Activated T-helper 1 cell treated with anti-CD3 and anti-CD28 coated beads, Interleukin-12 subunit alpha, Interleukin-12 subunit beta, Interleukin-2, Interleukin-4 antibody, amounts not matched to agents 30 ng/mL and 10 ng/mL and 1 ng/mL, durations not matched to agents 14 hours and 24 hours and 36 hours (primary cell): ENCODE data around the gene BTN3A1. TPM values are rescaled to one million over a fixed set of nuclear protein-coding genes. Genes with fewer than 3 reads are reported as not detected.

Experiments
- DNase-seq: peaks from one replicate; pipeline ENCODE4 v3.0.0; 2021; ENCODE audit warnings: low spot score
- H3K27ac Mint-ChIP-seq: one replicate; pipeline ENCODE4 v1.8.0; 2021; ENCODE audit warnings: mild to moderate bottlenecking, mixed read lengths
- H3K27me3 Mint-ChIP-seq: one replicate; pipeline ENCODE4 v1.8.0; 2022; ENCODE audit warnings: mild to moderate bottlenecking, moderate library complexity, mixed read lengths; ENCODE audit not compliant: insufficient read depth
- H3K36me3 Mint-ChIP-seq: one replicate; pipeline ENCODE4 v1.8.0; 2021; ENCODE audit warnings: low read depth, mixed read lengths
- H3K4me1 Mint-ChIP-seq: one replicate; pipeline ENCODE4 v1.8.0; 2021; ENCODE audit warnings: low read depth, mixed read lengths
- H3K4me3 Mint-ChIP-seq: one replicate; pipeline ENCODE4 v1.8.0; 2021; ENCODE audit warnings: mild to moderate bottlenecking, moderate library complexity, mixed read lengths
- H3K9me3 Mint-ChIP-seq: one replicate; pipeline ENCODE4 v1.8.0; 2021; ENCODE audit warnings: mixed read lengths
- intact Hi-C: fragments of 100-400 bp; cut with micrococcal nuclease; formaldehyde crosslinking; loops from one replicate; pipeline ENCODE4 v1.15.1; 2024
- total RNA-seq: library from RNA; stranded (reverse); gene quantifications from 2 replicates; pipeline ENCODE4 v1.2.3, GENCODE V29; 2022

The BTN3A1 gene
- total RNA-seq, 1 donor from 2014 or later, result 30.6 TPM

DNA sequence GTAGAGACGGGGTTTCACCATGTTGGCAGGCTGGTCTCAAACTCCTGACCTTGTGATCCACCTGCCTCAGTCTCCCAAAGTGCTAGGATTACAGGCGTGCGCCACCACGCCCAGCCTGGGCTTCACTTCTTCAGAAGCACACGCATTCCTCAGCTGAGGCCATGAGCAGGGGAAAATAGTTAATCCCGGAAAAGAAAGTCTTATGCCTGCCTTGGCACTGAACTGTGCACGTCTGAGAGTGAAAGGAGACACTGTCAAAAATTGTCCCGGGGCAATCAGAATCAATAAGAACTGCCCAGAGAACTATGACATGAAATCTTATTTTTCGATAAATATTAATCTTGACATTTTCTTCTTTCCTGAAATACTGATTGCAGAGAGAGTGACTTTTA is 16.3 kb upstream of the BTN3A1 start:
- peaks cover 38% of the 10 kb centered on the region for H3K36me3 Mint-ChIP-seq
- no peaks in the 10 kb centered on the region for H3K27me3 Mint-ChIP-seq
- no peak overlapping the region for H3K4me3 Mint-ChIP-seq
- intact Hi-C loops, result no loop called here
- no peaks in the 10 kb centered on the region for H3K9me3 Mint-ChIP-seq
- no peak for DNase-seq
- no peak overlapping the region for H3K27ac Mint-ChIP-seq
- H3K4me1 Mint-ChIP-seq, result peaks cover 64% of the 10 kb centered on the region

DNA sequence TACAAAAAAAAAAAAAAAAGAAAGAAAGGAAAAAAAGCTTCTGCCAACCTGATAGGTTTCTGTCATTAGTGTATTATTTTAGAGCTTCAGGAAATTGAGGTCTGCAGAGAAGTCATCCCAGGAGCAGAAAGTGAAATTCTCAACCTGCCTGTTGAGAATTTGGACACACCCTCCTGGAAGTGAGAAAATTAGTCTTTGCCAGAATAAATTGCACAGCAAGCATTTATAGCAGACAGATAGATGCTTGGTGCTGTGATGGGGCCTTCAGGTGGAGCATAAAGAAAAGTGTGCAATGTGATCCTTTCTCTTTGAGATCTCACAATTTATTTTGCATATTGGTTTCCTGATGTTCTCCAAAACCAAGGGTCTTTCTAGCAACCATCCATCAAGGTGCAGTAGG is 14.5 kb upstream of the BTN3A1 start:
- H3K27me3 Mint-ChIP-seq, result no peaks in the 10 kb centered on the region
- H3K4me3 Mint-ChIP-seq, result no peak overlapping the region
- peaks cover 51% of the 10 kb centered on the region for H3K36me3 Mint-ChIP-seq
- H3K9me3 Mint-ChIP-seq, result no peaks in the 10 kb centered on the region
- H3K27ac Mint-ChIP-seq, result no peak overlapping the region
- peaks cover 57% of the 10 kb centered on the region for H3K4me1 Mint-ChIP-seq
- intact Hi-C loops, result no loop called here
- DNase-seq, result no peak

DNA sequence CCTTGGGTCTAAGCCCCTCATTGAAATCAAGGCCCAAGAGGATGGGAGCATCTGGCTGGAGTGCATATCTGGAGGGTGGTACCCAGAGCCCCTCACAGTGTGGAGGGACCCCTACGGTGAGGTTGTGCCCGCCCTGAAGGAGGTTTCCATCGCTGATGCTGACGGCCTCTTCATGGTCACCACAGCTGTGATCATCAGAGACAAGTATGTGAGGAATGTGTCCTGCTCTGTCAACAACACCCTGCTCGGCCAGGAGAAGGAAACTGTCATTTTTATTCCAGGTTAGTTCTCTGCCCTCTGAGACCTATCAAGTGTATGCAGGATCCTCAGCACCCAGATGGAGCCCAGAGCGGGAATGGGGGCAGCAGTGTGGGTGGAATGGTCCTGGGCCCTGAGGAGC is 14.1 kb upstream of the BTN3A1 start:
- DNase-seq, result no peak
- no peak overlapping the region for H3K27ac Mint-ChIP-seq

DNA sequence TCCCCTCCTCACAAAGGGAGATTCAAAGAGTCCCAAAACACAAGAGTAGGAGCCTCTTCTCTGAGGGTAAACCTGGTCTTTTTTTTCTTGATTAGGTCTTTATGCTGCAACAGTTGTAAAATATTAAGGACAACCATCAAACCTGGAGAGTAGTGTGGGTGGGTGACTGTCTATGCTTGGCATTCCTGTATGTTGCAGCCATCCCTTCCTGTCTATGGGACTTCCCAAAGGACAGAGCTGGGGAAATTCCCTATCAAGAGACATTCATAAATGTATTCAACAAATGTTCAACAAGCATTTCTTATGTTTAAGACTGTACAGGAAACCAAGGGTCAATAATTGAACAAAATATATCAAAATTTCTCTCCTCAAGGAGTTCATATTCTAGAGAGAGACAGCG is 13.6 kb upstream of the BTN3A1 start:
- H3K27me3 Mint-ChIP-seq, result no peaks in the 10 kb centered on the region
- peaks cover 51% of the 10 kb centered on the region for H3K4me1 Mint-ChIP-seq
- intact Hi-C loops, result no loop called here
- peaks cover 55% of the 10 kb centered on the region for H3K36me3 Mint-ChIP-seq
- no peak overlapping the region for H3K4me3 Mint-ChIP-seq
- DNase-seq, result no peak
- H3K9me3 Mint-ChIP-seq, result no peaks in the 10 kb centered on the region
- no peak overlapping the region for H3K27ac Mint-ChIP-seq

More for the DNA sequence above, 14.1 kb upstream of the BTN3A1 start:
- no peaks in the 10 kb centered on the region for H3K27me3 Mint-ChIP-seq
- no peak overlapping the region for H3K4me3 Mint-ChIP-seq
- H3K9me3 Mint-ChIP-seq, result no peaks in the 10 kb centered on the region
- intact Hi-C loops, result no loop called here
- H3K36me3 Mint-ChIP-seq, result peaks cover 51% of the 10 kb centered on the region
- H3K4me1 Mint-ChIP-seq, result peaks cover 52% of the 10 kb centered on the region

DNA sequence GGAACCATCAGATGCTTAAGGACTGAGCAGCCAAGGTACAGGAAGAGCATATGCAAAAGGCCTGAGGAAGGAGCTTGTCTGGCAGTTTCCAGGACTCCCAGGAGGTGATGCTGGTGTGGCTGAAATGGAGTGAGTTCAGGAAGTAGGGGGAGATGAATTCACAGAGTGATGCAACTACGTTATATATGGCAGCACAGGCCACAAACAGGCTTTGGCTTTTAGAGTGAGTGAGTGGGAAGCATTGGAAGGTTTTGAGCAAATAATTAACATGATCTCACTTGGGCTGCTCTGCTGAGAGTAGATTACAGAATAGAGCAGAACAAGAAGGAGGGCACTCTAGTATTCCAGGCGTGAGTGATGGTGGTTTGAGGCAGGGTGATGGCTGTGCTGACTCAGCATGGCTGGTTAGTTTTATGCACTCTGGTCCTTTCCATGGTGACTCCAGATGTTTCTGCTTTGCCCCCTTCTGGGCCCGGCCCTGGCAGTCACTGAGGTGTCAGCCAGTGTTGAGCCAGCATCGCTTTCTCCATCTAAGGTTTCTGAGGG is 12.7 kb upstream of the BTN3A1 start:
- intact Hi-C loops, result no loop called here
- no peaks in the 10 kb centered on the region for H3K9me3 Mint-ChIP-seq
- H3K27ac Mint-ChIP-seq, result no peak overlapping the region
- no peak for DNase-seq
- H3K27me3 Mint-ChIP-seq, result no peaks in the 10 kb centered on the region
- H3K4me1 Mint-ChIP-seq, result peaks cover 45% of the 10 kb centered on the region
- no peak overlapping the region for H3K4me3 Mint-ChIP-seq
- peaks cover 56% of the 10 kb centered on the region for H3K36me3 Mint-ChIP-seq

DNA sequence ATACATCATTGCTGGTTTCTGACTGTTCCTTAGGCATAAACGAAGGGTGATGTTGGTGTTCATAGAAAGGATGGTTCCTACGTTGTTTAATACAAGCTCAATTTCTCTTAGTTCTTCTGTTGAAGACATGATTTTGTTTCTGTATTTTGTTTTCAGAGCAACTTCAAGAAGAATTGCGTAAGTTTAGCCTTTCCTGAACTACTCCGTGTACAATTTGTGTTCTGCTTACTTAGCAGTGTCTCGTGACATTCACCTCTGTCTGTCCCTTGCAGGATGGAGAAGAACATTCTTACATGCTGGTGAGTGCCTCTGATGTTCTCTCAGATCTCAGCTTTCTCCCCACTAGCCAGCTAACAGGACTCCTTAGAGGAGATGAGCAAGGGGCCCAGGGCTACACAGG is 11.5 kb upstream of the BTN3A1 start:
- Mint-ChIP-seq H3K36me3 (peaks cover 52% of the 10 kb centered on the region), H3K27me3 (no peaks in the 10 kb centered on the region), H3K9me3 (no peaks in the 10 kb centered on the region), H3K27ac (no peak overlapping the region), H3K4me3 (no peak overlapping the region), H3K4me1 (peaks cover 38% of the 10 kb centered on the region)
- intact Hi-C loops, result no loop called here
- DNase-seq, result no peak

DNA sequence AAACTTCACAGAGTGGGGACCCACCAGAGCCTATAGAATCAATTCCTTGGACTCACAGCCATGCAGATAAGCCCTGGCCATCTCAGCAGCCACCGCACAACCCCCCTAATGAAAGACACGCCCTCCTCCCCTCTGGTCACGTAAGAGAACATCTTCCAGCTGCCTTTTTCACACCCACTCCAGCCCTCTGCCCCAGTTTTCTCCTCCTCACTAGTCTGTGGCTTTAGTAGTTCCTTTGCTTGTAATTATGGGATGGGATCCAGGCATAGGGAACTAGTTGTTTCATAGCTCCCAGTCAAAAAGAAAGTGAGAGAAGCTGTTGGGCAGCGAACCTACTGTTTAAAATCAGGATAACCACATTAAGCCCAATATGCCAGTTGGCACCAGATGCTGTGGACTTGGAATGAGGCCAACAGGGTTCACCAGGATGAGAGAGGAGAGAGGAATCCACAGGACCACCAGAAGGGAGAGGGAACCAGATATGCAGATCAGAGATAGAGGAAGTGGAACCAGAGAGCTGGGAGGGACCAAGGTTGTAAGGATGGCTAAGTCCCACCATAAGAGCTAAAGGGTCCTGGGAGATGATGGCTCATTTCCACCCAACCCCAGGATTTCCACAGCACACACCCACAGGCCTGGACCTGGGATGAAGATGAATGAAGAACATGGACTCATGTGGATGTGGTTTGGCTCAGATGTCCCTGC is 9.0 kb upstream of the BTN3A1 start:
- H3K27me3 Mint-ChIP-seq, result no peaks in the 10 kb centered on the region
- H3K36me3 Mint-ChIP-seq, result peaks cover 44% of the 10 kb centered on the region
- intact Hi-C loops, result no loop called here

DNA sequence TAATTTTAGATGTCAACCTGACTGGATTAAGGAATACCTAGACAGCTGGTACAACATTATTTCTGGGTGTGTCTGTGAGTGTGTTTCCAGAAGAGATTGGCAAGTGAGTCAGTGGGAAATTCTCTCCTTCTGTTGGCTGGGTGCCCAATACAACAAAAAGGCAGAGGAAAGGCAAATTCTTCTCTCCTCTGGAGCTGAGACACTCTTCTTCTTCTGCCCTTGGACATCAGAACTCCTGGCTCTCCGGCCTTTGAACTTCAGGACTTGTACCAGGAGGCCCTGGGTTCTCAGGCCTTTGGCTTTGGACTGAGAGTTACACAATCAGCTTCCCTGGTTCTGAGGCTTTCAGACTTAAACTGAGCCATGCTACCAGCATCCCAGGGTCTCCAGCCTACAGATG is 7.8 kb upstream of the BTN3A1 start:
- Mint-ChIP-seq H3K27ac (no peak overlapping the region), H3K36me3 (peaks cover 40% of the 10 kb centered on the region), H3K27me3 (no peaks in the 10 kb centered on the region), H3K4me1 (peaks cover 2% of the 10 kb centered on the region), H3K9me3 (no peaks in the 10 kb centered on the region), H3K4me3 (no peak overlapping the region)
- no peak for DNase-seq
- intact Hi-C loops, result no loop called here

More for the DNA sequence above, 9.0 kb upstream of the BTN3A1 start:
- Mint-ChIP-seq H3K27ac (no peak overlapping the region), H3K4me3 (no peak overlapping the region), H3K9me3 (no peaks in the 10 kb centered on the region), H3K4me1 (peaks cover 14% of the 10 kb centered on the region)
- DNase-seq, result no peak

DNA sequence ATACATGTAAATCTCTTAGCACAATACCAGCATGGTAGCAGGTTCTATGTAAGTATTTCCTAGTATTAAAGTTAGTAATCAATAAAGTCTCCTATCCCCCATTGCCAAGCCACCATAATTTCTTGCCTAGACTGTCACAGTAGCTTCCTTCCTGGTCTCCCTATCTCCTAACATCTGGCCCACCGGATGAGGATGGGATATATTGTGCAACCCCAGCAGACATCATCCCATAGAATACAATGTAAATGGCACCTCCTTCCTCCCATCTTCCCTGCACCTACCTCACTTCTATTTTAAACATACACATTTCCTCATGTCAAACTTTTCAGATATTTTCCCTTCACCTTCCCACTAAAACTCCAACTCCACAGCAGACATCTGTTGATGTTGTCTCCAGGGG is 3.5 kb upstream of the BTN3A1 start:
- no peak for DNase-seq
- peaks cover 24% of the 10 kb centered on the region for H3K4me1 Mint-ChIP-seq
- no peak overlapping the region for H3K27ac Mint-ChIP-seq
- no peaks in the 10 kb centered on the region for H3K27me3 Mint-ChIP-seq
- H3K4me3 Mint-ChIP-seq, result no peak overlapping the region
- H3K9me3 Mint-ChIP-seq, result no peaks in the 10 kb centered on the region
- intact Hi-C loops, result no loop called here
- peaks cover 14% of the 10 kb centered on the region for H3K36me3 Mint-ChIP-seq

DNA sequence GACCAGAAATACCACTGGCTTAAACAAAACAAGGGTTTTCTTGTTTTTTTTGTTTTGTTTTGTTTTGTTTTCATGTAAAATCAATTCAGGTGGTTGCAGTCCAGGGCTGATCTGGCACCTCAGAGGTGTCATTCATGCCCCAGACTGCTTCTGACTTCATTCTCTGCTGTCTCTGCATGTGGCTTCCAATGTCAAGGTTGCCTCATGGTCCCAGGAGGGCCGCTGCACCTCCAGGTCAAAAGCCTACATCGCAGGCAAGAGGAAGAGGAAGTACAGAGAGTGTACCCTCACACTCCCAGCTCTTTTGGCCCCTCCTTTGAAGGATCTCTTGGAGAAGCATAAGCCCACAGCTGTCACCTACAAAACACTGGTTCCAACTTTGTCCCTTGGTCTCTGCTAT is 1.4 kb upstream of the BTN3A1 start:
- H3K9me3 Mint-ChIP-seq, result no peaks in the 10 kb centered on the region
- H3K4me3 Mint-ChIP-seq, result no peak overlapping the region
- H3K27ac Mint-ChIP-seq, result peak overlapping the region; percentile 77
- H3K27me3 Mint-ChIP-seq, result no peaks in the 10 kb centered on the region
- H3K36me3 Mint-ChIP-seq, result peaks cover 19% of the 10 kb centered on the region
- intact Hi-C loops, result loop anchor here (5.0 kb wide), 2 partner anchors 57 to 128 kb away; partner anchors contain the start of gene BTN2A1
- no peak for DNase-seq
- H3K4me1 Mint-ChIP-seq, result peaks cover 44% of the 10 kb centered on the region

DNA sequence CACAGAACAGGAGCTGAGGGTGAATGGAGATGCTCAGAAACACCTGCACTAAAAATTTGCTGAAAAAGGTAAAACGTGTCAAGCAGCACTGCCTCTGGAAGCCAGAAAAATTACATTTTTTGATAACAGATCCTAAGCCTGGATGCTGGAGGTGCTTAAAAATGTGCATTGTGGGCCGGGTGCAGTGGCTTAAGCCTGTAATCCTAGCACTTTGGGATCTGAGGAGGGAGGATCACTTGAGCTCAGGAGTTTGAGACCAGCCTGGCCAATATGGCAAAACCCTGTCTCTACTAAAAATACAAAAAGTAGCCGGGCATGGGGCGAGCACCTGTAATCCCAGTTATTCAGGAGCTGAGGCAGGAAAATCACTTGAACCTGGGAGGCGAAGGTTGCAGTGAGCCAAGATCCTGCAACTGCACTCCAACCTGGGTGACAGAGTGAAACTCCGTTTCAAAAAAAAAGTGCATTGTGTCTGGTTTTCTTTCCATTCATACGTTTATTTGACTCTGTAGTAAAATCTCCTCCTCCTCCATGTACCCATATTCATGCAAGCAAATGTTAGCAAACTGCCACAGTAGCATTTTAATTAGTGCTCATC is 587 bp upstream of the BTN3A1 start:
- Mint-ChIP-seq H3K9me3 (no peaks in the 10 kb centered on the region), H3K36me3 (peaks cover 22% of the 10 kb centered on the region), H3K27me3 (no peaks in the 10 kb centered on the region), H3K27ac (peak overlapping the region; percentile 97), H3K4me3 (peak overlapping the region; percentile 94), H3K4me1 (peaks cover 50% of the 10 kb centered on the region)
- no peak for DNase-seq
- intact Hi-C loops, result loop anchor here (5.0 kb wide), 2 partner anchors 56 to 129 kb away; partner anchors contain the start of gene BTN2A1

DNA sequence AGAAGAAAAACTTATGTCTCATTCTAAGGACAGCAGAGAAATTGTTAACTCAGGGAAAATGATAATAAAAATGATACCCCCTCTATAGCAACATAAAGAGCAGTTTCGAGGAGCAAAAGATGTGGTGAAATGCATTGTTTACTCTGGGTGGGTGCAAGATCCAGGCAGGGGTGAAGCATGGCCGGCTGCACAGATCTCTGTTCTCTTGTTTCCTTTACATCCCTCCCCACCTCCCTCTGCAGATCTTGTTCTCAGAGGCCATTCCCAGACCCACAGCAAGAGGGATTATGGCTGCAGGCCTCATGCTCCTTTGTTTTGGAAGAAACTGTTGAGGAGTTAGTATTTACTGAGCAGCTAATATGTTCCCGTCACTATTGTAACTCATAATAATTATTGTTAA is 1.8 kb downstream of the BTN3A1 start:
- Mint-ChIP-seq H3K36me3 (peaks cover 40% of the 10 kb centered on the region), H3K4me1 (peaks cover 69% of the 10 kb centered on the region), H3K27me3 (no peaks in the 10 kb centered on the region), H3K4me3 (peak overlapping the region; percentile 74), H3K9me3 (no peaks in the 10 kb centered on the region), H3K27ac (no peak overlapping the region)
- intact Hi-C loops, result loop anchor here (5.0 kb wide), 2 partner anchors 53 to 132 kb away; partner anchors contain the start of gene BTN2A1
- no peak for DNase-seq

DNA sequence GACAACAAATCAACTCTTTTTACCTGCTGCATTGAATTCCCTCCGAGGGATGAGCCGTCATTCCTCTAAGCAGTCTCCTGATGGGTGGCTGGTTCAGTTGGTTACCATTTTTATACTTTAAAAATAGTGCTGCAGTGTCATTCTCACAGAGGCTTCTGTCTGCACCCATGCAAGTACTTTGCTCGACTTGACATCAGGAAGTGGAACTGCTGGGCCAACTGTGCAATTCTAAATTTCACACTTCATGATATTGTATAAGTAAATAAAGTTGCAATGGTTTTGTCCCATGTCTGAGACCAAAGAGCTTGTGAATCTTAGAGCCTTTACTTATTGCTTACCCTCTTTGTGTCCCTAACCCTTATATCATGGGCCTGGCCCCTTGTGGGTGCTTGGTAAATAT is 2.5 kb downstream of the BTN3A1 start:
- Mint-ChIP-seq H3K36me3 (peaks cover 42% of the 10 kb centered on the region), H3K27ac (no peak overlapping the region), H3K4me3 (peak overlapping the region; percentile 74), H3K9me3 (no peaks in the 10 kb centered on the region), H3K4me1 (peaks cover 69% of the 10 kb centered on the region), H3K27me3 (no peaks in the 10 kb centered on the region)
- DNase-seq, result no peak
- intact Hi-C loops, result loop anchor here (5.0 kb wide), 2 partner anchors 53 to 132 kb away; partner anchors contain the start of gene BTN2A1
